Ascending aorta (tissue), 2 donors: Measurements from ENCODE around the gene PLCB3. TPM values are rescaled to one million over a fixed set of nuclear protein-coding genes. Genes with fewer than 3 reads are reported as not detected.

ENCODE experiments used
- DNase-seq, 2 donors: peaks; one replicate each; pipeline ENCODE4 v3.0.0-alpha.2; 2019; ENCODE audit warnings: low spot score in 2 of 2
- H3K27ac ChIP-seq, 2 donors: fragments of 200-600 bp; sonication (generic); one replicate each; pipeline ENCODE4 v1.5.1; 2016 to 2017; ENCODE audit warnings: mild to moderate bottlenecking in 1 of 2
- H3K27me3 ChIP-seq: fragments of 200-600 bp; sonication (generic); one replicate; pipeline ENCODE4 v1.5.1; 2017
- H3K36me3 ChIP-seq, 2 donors: fragments of 200-600 bp; sonication (generic); one replicate each; pipeline ENCODE4 v1.5.1; 2016
- H3K4me1 ChIP-seq, 2 donors: fragments of 200-600 bp; sonication (generic); one replicate each; pipeline ENCODE4 v1.5.1; 2016 to 2017; ENCODE audit warnings: mild to moderate bottlenecking in 1 of 2
- H3K4me3 ChIP-seq, 2 donors: fragments of 200-600 bp; sonication (generic); one replicate each; pipeline ENCODE4 v1.5.1; 2016 to 2017; ENCODE audit warnings: mild to moderate bottlenecking in 1 of 2
- H3K9me3 ChIP-seq, 2 donors: fragments of 200-600 bp; sonication (generic); one replicate each; pipeline ENCODE4 v1.5.1; 2016
- intact Hi-C: fragments of 100-400 bp; cut with DNase I; formaldehyde crosslinking; loops from one replicate; pipeline ENCODE4 v1.15.1; 2023
- total RNA-seq: library from RNA; depleted of rRNA; stranded (reverse); fragments of >200 nt; gene quantifications from one replicate; pipeline ENCODE4 v1.1.0, GENCODE V29; 2016
- TF ChIP-seq, protein P1 (sequence below), 3 experiments: fragments of 200-600 bp in 2 of 3; fragments of 450-650 bp in 1 of 3; sonication (generic) in 2 of 3; IDR thresholded peaks; one replicate each; pipeline ENCODE4 v1.5.1; 2016 to 2019; ENCODE audit warnings: antibody characterized with exemption in 3 of 3, mild to moderate bottlenecking in 1 of 3, moderate library complexity in 1 of 3

Gene PLCB3
- total RNA-seq, 1 donor from 2014 or later = 54.0 TPM

DNA sequence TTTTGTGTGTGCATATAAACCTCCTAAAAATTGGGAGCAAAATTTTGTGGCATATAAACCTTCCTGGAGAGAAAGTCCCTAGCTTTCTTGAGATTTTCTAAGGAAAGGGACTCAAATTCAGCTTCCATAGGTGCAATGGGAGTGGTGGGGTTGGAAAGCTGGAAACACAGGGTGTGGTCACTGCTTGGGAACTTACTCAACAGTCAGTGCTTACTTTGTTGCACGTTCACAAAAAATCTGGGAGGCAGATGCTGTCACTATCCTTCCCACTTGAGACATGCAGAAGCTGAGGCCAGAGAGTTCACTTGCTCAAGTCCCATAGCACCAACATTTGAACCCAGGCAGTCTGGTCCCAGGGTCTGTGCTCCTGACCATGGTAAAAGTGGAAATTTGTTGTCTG is 44.9 kb downstream of the PLCB3 start:
- Histone ChIP-seq H3K27me3 (peaks cover 14% of the 10 kb centered on the region), H3K27ac (no peak overlapping the region), H3K4me3 (no peak overlapping the region), H3K9me3 (no peaks in the 10 kb centered on the region), H3K4me1 (peaks cover 17 to 25% of the 10 kb centered on the region in 2 donors), H3K36me3 (no peaks in the 10 kb centered on the region)
- DNase-seq = no peak
- intact Hi-C loops = no loop called here
- TF ChIP-seq, protein P1, sequence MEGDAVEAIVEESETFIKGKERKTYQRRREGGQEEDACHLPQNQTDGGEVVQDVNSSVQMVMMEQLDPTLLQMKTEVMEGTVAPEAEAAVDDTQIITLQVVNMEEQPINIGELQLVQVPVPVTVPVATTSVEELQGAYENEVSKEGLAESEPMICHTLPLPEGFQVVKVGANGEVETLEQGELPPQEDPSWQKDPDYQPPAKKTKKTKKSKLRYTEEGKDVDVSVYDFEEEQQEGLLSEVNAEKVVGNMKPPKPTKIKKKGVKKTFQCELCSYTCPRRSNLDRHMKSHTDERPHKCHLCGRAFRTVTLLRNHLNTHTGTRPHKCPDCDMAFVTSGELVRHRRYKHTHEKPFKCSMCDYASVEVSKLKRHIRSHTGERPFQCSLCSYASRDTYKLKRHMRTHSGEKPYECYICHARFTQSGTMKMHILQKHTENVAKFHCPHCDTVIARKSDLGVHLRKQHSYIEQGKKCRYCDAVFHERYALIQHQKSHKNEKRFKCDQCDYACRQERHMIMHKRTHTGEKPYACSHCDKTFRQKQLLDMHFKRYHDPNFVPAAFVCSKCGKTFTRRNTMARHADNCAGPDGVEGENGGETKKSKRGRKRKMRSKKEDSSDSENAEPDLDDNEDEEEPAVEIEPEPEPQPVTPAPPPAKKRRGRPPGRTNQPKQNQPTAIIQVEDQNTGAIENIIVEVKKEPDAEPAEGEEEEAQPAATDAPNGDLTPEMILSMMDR (IDR thresholded peaks at IDR 0.05) = no peak

DNA sequence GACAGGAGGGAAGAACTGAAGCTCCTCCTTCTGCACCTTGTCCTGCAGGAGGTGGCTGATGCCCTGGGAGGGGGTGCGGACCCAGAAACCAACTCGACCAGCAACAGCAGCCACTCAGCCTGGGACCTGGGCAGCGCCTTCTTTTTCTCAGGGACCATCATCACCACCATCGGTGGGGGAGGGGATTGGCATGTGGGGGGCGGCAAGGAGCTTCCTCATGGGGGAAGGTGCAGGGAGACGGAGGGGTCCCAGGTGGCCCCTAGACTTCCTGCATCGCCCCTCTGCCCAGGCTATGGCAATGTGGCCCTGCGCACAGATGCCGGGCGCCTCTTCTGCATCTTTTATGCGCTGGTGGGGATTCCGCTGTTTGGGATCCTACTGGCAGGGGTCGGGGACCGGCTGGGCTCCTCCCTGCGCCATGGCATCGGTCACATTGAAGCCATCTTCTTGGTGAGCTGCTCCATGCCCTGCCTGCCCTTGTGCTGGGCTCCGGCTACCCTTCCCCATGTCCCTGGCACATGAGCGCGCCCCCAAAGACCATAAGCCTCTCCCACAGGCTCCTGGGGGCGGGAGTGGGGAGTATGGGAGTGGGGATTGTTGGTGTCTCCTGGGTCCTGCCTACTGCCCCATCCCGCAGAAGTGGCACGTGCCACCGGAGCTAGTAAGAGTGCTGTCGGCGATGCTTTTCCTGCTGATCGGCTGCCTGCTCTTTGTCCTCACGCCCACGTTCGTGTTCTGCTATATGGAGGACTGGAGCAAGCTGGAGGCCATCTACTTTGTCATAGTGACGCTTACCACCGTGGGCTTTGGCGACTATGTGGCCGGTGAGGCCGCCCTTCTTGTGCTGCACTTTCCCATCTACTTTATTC is 45.7 kb downstream of the PLCB3 start:
- intact Hi-C loops = no loop called here
- no peak overlapping the region for H3K4me3 ChIP-seq
- DNase-seq = no peak
- no peaks in the 10 kb centered on the region for H3K9me3 ChIP-seq
- H3K36me3 ChIP-seq = no peaks in the 10 kb centered on the region
- TF ChIP-seq, protein P1 (IDR thresholded peaks at IDR 0.05) = no peak
- no peak overlapping the region for H3K27ac ChIP-seq
- peaks cover 12% of the 10 kb centered on the region for H3K27me3 ChIP-seq
- peaks cover 13 to 22% of the 10 kb centered on the region in 2 donors for H3K4me1 ChIP-seq

DNA sequence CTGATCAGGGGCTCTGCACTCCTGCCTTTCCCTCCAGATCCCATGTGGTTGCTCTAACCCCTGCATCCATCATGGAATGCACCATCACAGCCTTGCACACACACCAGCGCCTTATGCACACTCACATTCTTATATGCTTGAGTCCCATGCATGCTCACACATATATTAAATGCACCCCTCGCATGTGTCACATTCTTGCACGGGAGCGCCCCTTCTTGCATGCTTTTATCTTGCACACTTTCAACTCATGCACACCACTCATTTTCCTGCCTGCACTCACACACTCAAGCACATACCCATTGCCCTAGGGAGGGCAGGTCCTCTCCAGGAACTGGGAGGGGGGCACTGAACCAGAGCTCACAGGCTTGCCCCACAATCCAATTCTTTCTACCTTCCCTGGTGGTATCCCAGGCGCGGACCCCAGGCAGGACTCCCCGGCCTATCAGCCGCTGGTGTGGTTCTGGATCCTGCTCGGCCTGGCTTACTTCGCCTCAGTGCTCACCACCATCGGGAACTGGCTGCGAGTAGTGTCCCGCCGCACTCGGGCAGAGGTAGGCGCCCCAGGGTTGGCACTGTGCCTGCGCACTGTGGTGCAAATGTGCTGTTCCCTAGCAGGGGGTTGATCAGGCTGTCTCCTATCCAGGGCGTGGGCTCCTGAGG is 46.5 kb downstream of the PLCB3 start:
- no peak overlapping the region for H3K4me3 ChIP-seq
- H3K9me3 ChIP-seq = no peaks in the 10 kb centered on the region
- H3K27ac ChIP-seq = no peak overlapping the region
- no peaks in the 10 kb centered on the region for H3K36me3 ChIP-seq
- TF ChIP-seq, protein P1 (IDR thresholded peaks at IDR 0.05) = no peak
- peaks cover 9% of the 10 kb centered on the region for H3K27me3 ChIP-seq
- peak in 1 of 2 donors; percentile 64 for DNase-seq
- H3K4me1 ChIP-seq = peaks cover 11 to 15% of the 10 kb centered on the region in 2 donors
- intact Hi-C loops = no loop called here

DNA sequence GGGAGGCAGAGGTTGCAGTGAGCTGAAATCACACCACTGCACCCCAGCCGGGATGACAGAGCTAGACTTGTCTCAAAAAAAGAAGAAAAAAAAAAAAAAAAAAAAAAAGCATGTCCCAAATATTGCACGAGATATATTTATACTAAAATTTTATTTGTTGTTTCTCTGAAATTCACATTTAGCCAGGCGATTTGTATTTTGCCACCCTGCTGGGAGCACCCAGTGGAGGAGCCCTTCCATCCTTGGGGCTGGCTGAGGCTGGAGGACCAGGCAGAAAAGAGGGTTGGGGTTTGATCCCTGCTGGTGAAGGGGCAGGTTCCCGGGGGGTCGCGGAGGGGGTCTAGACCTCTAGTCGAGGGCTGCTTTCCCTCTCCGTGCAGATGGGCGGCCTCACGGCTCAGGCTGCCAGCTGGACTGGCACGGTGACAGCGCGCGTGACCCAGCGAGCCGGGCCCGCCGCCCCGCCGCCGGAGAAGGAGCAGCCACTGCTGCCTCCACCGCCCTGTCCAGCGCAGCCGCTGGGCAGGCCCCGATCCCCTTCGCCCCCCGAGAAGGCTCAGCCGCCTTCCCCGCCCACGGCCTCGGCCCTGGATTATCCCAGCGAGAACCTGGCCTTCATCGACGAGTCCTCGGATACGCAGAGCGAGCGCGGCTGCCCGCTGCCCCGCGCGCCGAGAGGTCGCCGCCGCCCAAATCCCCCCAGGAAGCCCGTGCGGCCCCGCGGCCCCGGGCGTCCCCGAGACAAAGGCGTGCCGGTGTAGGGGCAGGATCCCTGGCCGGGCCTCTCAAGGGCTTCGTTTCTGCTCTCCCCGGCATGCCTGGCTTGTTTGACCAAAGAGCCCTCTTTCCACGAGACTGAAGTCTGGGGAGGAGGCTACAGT is 47.9 kb downstream of the PLCB3 start:
- Histone ChIP-seq H3K36me3 (no peaks in the 10 kb centered on the region), H3K4me1 (peaks cover 11 to 18% of the 10 kb centered on the region in 2 donors), H3K27ac (no peak overlapping the region), H3K27me3 (peaks cover 9% of the 10 kb centered on the region), H3K4me3 (peak overlapping the region; percentile 32 to 64), H3K9me3 (no peaks in the 10 kb centered on the region)
- intact Hi-C loops = no loop called here
- DNase-seq = peak in 1 of 2 donors; percentile 74
- TF ChIP-seq, protein P1 (IDR thresholded peaks at IDR 0.05) = no peak
